ENCODE data around the gene NTM. TPM values are rescaled to one million over a fixed set of nuclear protein-coding genes. Genes with fewer than 3 reads are reported as not detected.

The NTM gene
- total RNA-seq, 3 donors from 2014 or later, result 0.66 to 9.0 (median 1.0) TPM

DNA sequence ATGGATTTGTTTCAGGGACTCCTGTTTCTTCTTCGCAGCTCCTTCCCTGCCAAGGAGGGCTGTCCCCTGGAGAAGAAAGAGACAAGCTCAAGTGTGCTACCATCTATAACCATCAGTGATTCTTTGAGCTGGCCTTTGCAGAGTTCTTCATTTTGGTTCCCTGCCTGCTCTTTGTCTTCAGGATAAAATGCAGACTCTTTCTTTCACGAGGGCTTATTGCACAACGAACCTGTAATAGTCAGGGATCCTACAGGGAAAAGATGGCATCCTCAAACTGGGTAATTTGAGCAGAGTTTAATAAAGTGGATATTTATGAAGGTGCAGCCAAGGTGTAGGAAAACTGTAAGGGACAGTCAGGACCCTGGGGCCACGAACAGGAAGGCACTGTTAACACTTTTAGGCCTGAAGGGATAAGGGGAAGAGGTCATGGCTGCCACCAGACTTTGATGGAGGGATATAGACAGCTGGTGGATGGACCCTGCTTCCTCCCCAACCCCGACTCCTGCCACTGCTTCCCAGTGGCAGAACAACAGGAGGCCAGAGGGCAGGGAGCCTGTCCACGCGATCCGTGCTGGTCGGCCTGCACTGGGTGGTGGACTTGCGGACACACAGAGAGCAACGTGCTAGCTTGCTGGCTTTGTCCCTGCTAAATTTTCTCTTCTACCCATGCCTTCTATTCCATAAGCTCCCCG, 767.0 kb downstream of the NTM start:
- H3K27ac ChIP-seq, result no peak overlapping the region
- H3K9me3 ChIP-seq, result no peaks in the 10 kb centered on the region
- H3K4me1 ChIP-seq, result no peaks in the 10 kb centered on the region
- TF ChIP-seq POLR2A (IDR thresholded peaks at IDR 0.05) (no peak), POLR2AphosphoS5 (IDR thresholded peaks at IDR 0.05) (no peak)
- TF ChIP-seq, protein P1, sequence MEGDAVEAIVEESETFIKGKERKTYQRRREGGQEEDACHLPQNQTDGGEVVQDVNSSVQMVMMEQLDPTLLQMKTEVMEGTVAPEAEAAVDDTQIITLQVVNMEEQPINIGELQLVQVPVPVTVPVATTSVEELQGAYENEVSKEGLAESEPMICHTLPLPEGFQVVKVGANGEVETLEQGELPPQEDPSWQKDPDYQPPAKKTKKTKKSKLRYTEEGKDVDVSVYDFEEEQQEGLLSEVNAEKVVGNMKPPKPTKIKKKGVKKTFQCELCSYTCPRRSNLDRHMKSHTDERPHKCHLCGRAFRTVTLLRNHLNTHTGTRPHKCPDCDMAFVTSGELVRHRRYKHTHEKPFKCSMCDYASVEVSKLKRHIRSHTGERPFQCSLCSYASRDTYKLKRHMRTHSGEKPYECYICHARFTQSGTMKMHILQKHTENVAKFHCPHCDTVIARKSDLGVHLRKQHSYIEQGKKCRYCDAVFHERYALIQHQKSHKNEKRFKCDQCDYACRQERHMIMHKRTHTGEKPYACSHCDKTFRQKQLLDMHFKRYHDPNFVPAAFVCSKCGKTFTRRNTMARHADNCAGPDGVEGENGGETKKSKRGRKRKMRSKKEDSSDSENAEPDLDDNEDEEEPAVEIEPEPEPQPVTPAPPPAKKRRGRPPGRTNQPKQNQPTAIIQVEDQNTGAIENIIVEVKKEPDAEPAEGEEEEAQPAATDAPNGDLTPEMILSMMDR (IDR thresholded peaks at IDR 0.05), result no peak
- no peak for DNase-seq (ENCODE audit: low spot score in 2 of 2)
- H3K27me3 ChIP-seq, result no peaks in the 10 kb centered on the region
- H3K36me3 ChIP-seq, result no peaks in the 10 kb centered on the region
- intact Hi-C loops (cut with DNase I; ENCODE audit: low total_unique reads), result no loop called here
- no peak overlapping the region for H3K4me3 ChIP-seq

DNA sequence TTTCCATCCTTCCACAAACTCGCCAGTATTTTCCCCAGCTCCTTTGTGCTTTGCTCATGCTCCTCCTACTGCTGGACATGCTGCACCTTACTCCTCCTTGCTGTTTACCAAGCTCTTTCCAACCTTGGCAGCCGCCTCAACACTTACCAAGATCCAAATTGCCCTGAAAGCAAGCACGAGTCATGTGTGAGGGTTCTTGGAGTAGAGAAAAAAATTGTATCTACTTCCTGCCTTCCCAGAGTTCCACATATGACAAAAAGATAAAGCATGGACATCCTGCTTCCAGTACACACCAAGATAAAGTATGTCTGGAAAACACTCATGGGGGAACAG, 767.5 kb downstream of the NTM start:
- H3K36me3 ChIP-seq, result no peaks in the 10 kb centered on the region
- DNase-seq (ENCODE audit: low spot score in 2 of 2), result no peak
- no peaks in the 10 kb centered on the region for H3K9me3 ChIP-seq
- H3K27ac ChIP-seq, result no peak overlapping the region
- TF ChIP-seq POLR2AphosphoS5 (IDR thresholded peaks at IDR 0.05) (no peak), POLR2A (IDR thresholded peaks at IDR 0.05) (no peak)
- no peak overlapping the region for H3K4me3 ChIP-seq
- H3K27me3 ChIP-seq, result no peaks in the 10 kb centered on the region
- no peaks in the 10 kb centered on the region for H3K4me1 ChIP-seq
- intact Hi-C loops (cut with DNase I; ENCODE audit: low total_unique reads), result no loop called here

DNA sequence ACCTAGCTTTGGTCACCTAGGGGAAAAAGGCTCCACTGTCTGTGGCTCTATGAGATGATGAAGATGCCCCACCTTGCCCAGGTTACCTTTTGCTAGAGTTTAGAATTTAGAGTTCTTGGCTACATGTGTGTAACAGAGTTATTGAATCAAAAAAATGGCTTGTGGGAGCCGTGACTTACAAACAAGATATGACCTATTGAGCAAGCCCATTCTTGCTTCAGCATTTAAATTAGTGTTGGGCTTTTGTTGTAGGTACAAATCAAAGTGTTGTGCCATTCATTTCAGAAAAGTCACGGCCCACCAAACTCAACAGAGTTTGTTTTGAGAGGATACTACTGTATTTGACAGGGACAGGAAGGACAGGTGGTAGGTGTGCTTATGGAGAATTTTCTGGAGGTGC, 768.8 kb downstream of the NTM start:
- intact Hi-C loops (cut with DNase I; ENCODE audit: low total_unique reads), result no loop called here
- no peaks in the 10 kb centered on the region for H3K9me3 ChIP-seq
- TF ChIP-seq POLR2A (IDR thresholded peaks at IDR 0.05) (no peak), POLR2AphosphoS5 (IDR thresholded peaks at IDR 0.05) (no peak)
- TF ChIP-seq, protein P1 (IDR thresholded peaks at IDR 0.05), result no peak
- H3K27ac ChIP-seq, result no peak overlapping the region
- H3K4me1 ChIP-seq, result no peaks in the 10 kb centered on the region
- no peak for DNase-seq (ENCODE audit: low spot score in 2 of 2)
- no peaks in the 10 kb centered on the region for H3K27me3 ChIP-seq
- H3K4me3 ChIP-seq, result no peak overlapping the region
- no peaks in the 10 kb centered on the region for H3K36me3 ChIP-seq

DNA sequence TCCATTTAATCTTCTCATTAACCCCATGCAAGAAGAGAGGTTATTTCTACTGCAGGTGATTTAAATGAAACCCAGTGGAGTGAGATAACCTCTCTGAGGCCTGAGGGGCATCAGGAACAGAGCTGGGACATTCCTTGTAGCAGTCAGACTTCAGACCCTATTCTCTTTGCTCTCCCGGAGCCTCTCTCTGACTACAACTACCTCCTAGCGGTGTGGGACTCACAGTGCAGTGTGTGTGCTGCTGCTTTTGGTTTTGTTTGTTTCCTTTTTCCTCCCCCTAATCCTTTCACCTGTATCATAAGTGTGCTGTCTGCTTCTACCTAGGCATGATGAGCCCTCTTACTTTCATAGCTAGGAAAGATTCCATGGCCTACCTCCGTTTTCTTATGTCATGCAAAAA, 769.6 kb downstream of the NTM start:
- Histone ChIP-seq H3K4me3 (no peak overlapping the region), H3K36me3 (no peaks in the 10 kb centered on the region), H3K9me3 (no peaks in the 10 kb centered on the region), H3K4me1 (no peaks in the 10 kb centered on the region), H3K27ac (no peak overlapping the region), H3K27me3 (no peaks in the 10 kb centered on the region)
- DNase-seq (ENCODE audit: low spot score in 2 of 2), result no peak
- intact Hi-C loops (cut with DNase I; ENCODE audit: low total_unique reads), result no loop called here
- TF ChIP-seq, protein P1 (IDR thresholded peaks at IDR 0.05), result no peak
- TF ChIP-seq POLR2A (IDR thresholded peaks at IDR 0.05) (no peak), POLR2AphosphoS5 (IDR thresholded peaks at IDR 0.05) (no peak)

DNA sequence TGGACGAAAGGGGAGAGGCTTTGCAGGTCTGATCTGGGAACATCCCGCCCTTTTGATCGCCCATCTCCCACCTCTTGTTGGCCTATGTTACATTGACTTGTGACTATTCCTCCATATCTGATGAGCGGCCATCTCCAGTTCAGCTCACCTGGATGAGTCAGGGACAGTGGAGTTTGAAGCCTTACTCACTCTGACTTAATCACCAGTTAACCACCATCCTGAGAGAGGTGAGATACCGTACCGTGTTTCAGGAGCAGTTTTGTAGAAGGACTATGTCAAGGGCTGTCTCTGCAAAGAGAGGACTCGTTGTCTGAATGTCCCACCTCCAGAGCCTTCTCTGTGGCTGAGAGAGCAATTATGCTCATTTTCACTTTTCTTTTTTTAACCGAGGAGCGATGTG, 771.7 kb downstream of the NTM start:
- TF ChIP-seq, protein P1 (IDR thresholded peaks at IDR 0.05), result no peak
- no peak for TF ChIP-seq POLR2AphosphoS5 (IDR thresholded peaks at IDR 0.05)
- TF ChIP-seq POLR2A (IDR thresholded peaks at IDR 0.05), result no peak
- Histone ChIP-seq H3K27ac (no peak overlapping the region), H3K27me3 (no peaks in the 10 kb centered on the region), H3K9me3 (no peaks in the 10 kb centered on the region), H3K4me1 (no peaks in the 10 kb centered on the region), H3K36me3 (no peaks in the 10 kb centered on the region), H3K4me3 (no peak overlapping the region)
- intact Hi-C loops (cut with DNase I; ENCODE audit: low total_unique reads), result no loop called here
- no peak for DNase-seq (ENCODE audit: low spot score in 2 of 2)

DNA sequence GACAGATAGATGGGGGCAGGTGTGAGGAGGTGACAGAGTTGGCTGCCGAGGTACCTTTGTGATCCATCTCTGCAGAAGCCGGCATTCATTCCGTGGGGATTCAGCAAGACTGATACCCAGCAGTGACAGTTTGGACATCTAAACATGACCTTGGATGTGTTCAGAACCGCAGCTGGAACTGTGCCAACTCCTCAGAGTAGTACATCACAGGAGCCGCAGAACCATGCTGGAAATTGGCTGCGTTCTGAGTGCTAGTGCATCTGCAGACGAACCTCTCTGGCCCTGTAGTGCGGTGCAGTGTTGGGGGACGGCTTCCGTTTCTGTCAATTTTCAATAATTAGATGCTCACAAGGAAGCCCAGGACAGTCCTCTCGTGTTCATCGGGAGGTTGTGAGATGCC, 772.1 kb downstream of the NTM start:
- intact Hi-C loops (cut with DNase I; ENCODE audit: low total_unique reads), result no loop called here
- Histone ChIP-seq H3K27me3 (no peaks in the 10 kb centered on the region), H3K27ac (no peak overlapping the region), H3K36me3 (no peaks in the 10 kb centered on the region), H3K4me1 (no peaks in the 10 kb centered on the region), H3K9me3 (no peaks in the 10 kb centered on the region), H3K4me3 (no peak overlapping the region)
- TF ChIP-seq POLR2AphosphoS5 (IDR thresholded peaks at IDR 0.05) (no peak), POLR2A (IDR thresholded peaks at IDR 0.05) (no peak)
- TF ChIP-seq, protein P1 (IDR thresholded peaks at IDR 0.05), result no peak
- DNase-seq (ENCODE audit: low spot score in 2 of 2), result no peak

Data from breast epithelium (tissue), 4 donors.